ENCODE results near the gene MXD3. TPM values are rescaled to one million over a fixed set of nuclear protein-coding genes. Genes with fewer than 3 reads are reported as not detected.
A peak's percentile ranks its signal among the peaks of the same experiment; 100 is the strongest.

The MXD3 gene
- polyA plus RNA-seq, 3 donors from 2014 or later = 2.1 to 4.2 (median 4.1) TPM

DNA sequence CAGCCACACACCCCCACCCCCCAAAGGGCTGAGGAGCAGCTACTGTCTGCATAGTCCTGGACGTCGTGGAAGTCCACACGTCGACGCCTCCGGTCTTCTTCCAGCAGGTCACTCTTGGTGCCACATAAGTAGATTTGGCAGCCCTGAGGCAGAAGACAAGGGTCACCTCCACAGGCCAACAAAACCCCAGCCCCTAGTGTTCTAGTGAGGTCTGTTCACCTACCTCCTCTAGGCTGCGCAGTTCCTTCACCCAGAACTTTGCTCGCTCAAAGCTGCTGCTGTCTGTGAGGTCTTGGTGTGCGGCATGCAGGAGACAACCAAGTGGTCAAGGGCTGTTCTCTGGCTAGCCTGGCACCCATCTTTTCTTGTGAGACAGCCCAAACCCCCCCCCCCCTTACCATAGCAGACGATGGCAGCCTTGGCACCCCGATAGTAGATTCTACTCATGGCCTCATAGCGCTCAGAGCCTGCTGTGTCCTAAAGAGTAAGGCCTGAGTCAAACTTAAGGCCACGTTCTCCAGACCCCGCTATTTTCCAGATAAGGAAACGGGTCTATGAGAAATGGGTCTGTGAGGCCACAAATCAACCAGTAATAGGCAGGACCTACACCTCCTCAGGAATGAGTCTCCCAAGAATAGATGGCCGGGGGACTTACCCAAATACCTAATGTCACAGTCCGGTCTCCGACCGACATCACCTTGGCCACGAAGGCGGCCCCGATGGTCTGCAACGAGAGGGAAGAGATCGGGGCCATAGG, 9.2 kb downstream of the MXD3 start:
- H3K4me1 Mint-ChIP-seq = peaks cover 83 to 87% of the 10 kb centered on the region in 2 donors

DNA sequence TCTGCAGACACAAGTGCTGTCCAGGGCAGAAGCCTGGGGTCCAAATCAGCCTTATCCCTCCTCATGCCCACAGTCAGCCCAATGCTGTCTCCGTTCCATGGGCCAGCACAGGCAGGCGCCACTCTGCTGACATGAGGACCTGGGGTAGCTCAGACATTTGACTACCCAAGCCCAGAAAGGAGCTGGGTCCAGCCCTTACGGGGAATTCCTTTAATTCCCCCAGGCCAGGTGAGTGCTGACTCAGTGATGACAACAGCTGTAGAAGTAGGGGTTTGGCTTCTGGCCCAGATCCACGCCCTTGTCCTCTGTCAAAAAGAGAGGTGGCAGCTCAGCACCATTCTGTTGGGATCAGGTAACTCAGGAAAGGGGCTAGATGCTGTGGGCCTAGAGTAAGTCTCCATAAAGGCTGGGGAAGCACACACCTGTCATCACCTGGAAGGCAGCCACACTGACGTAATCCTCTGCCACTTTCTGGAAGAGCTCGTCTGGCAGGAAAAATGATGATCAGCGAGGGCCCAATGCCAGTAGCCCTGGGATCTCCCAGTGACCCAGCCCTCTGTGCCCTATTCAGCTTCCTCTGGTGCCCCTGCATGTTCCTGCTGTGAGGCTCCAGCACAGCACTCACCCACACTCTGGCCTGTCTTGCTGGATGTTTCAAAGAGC, 10.1 kb downstream of the MXD3 start:
- peaks cover 5 to 21% (median 18%) of the 10 kb centered on the region in 3 donors for H3K36me3 Mint-ChIP-seq
- H3K27me3 Mint-ChIP-seq (ENCODE audit: low read depth in 3 of 3) = peaks cover 16 to 38% (median 30%) of the 10 kb centered on the region in 3 donors
- H3K4me1 Mint-ChIP-seq = peaks cover 85 to 91% of the 10 kb centered on the region in 2 donors
- no peaks in the 10 kb centered on the region for H3K9me3 Mint-ChIP-seq
- DNase-seq = no peak
- H3K4me3 Mint-ChIP-seq = peak overlapping the region; percentile 90 to 95 (median 94)
- peak overlapping the region; percentile 89 to 98 (median 96) for H3K27ac Mint-ChIP-seq

More for the DNA sequence above, 9.2 kb downstream of the MXD3 start:
- Mint-ChIP-seq H3K27ac (peak overlapping the region; percentile 89 to 98 (median 94)), H3K9me3 (no peaks in the 10 kb centered on the region), H3K27me3 (ENCODE audit: low read depth in 3 of 3) (peaks cover 16 to 36% (median 29%) of the 10 kb centered on the region in 3 donors), H3K4me3 (peak overlapping the region; percentile 90 to 95 (median 94)), H3K36me3 (peaks cover 5 to 25% (median 19%) of the 10 kb centered on the region in 3 donors)
- DNase-seq = no peak

DNA sequence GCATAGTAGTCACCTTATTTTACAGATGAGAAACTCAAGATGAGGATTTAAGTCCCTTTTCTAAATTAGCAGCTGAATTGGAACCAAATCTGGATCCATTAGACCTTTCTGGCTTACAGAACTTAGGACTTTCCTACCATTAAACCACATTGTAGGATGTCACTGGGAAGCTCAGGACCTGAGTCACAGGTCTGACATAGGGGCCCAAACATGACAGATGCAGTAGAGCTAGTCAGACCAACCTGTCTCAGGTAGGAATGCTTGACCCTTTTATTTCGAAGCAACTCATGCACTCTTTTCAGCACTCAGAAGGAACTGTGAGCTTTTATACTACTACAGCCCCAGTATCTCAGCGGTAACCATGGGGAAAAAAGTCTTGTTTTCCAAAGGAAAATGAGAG, 10.7 kb downstream of the MXD3 start:
- Mint-ChIP-seq H3K27ac (peak overlapping the region; percentile 94 to 98 (median 96)), H3K4me1 (peaks cover 85 to 91% of the 10 kb centered on the region in 2 donors), H3K9me3 (no peaks in the 10 kb centered on the region), H3K27me3 (ENCODE audit: low read depth in 3 of 3) (peaks cover 16 to 45% (median 34%) of the 10 kb centered on the region in 3 donors), H3K4me3 (peak overlapping the region; percentile 85 to 95 (median 94)), H3K36me3 (peaks cover 7 to 18% (median 14%) of the 10 kb centered on the region in 3 donors)
- no peak for DNase-seq

DNA sequence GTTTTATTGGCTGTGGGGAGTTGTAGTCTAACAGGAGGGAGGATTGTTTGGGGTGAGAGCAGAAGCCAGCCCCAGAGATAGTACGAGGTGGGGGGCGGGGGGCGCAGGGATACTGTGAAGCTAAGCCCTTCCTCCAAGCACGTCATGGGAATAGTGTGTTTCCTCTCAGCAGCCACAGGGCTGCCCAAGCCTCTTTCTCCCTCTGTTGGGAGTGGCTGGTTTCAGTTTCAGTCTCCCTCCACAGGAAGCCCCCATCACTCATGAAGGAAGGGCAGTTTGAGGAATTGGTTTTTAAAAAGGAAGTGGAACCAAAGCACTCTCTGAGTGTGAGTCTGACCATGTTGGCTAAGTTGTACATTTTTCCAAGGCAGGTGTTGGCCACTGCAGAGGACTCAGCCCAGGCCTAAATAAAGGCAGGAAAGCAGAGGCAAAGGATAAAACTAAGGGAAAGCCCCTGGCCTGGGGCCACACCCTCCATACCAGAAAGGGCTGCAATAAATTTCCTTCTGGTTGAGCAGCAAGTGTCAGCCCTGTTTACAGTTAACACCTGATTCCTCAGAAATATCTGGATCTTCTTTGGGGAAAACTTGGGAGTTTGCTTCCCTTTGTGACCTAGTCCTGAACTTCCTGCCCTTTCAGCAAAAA, 11.3 kb downstream of the MXD3 start:
- DNase-seq = peak; percentile 82 to 84 (median 83)
- Mint-ChIP-seq H3K4me1 (peaks cover 85 to 91% of the 10 kb centered on the region in 2 donors), H3K27me3 (ENCODE audit: low read depth in 3 of 3) (peaks cover 16 to 48% (median 40%) of the 10 kb centered on the region in 3 donors), H3K27ac (peak overlapping the region; percentile 94 to 98 (median 96)), H3K9me3 (no peaks in the 10 kb centered on the region), H3K36me3 (peaks cover 10 to 18% (median 16%) of the 10 kb centered on the region in 3 donors), H3K4me3 (peak overlapping the region; percentile 85 to 95 (median 94))

DNA sequence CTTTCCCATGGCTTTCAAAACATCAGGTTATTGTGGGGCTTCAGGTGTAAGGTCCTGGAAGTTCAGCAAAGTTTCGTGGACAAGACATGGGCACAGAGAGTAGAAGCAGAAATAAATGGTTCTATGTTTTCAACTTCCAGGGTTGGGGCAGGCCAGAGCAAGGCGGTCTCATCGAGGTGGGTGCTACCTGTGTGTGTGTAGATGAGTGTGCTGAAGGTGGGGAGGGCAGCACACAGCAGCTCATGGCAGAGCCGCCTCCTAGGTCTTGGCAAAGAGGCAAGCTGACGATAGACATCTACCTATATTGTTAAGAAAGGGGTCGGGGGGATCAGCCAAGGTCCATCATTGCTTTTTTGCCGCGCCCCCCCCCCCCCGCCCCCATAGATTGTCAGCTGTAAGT, 12.0 kb downstream of the MXD3 start:
- H3K4me3 Mint-ChIP-seq = peak overlapping the region; percentile 23 to 65 (median 54)
- H3K4me1 Mint-ChIP-seq = peaks cover 84 to 88% of the 10 kb centered on the region in 2 donors
- H3K9me3 Mint-ChIP-seq = no peaks in the 10 kb centered on the region
- H3K36me3 Mint-ChIP-seq = peaks cover 8 to 16% (median 14%) of the 10 kb centered on the region in 3 donors
- peak overlapping the region; percentile 92 to 98 (median 96) for H3K27ac Mint-ChIP-seq
- H3K27me3 Mint-ChIP-seq (ENCODE audit: low read depth in 3 of 3) = peaks cover 16 to 47% (median 41%) of the 10 kb centered on the region in 3 donors
- DNase-seq = no peak

DNA sequence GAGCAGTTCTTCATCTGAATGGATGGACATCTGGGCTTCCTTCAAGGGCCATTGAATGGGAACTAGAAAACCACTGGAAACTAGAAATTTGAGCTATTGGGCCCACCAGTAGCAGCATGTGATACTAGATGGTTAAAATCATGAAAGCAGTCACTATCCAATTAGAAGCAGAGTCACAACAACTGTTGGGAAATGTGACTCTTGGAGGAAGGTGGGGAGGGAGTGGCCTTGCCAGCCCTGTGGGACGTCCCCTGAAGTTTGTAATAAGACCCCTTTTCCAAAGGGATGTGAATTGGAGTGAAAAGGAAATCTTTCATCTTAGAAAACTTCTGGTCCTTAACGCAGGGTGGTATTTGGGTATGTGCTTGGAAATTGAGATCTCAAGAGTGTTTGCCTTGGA, 13.8 kb downstream of the MXD3 start:
- peaks cover 75 to 77% of the 10 kb centered on the region in 2 donors for H3K4me1 Mint-ChIP-seq
- peaks cover 8 to 18% (median 15%) of the 10 kb centered on the region in 3 donors for H3K36me3 Mint-ChIP-seq
- no peaks in the 10 kb centered on the region for H3K9me3 Mint-ChIP-seq
- no peak overlapping the region for H3K4me3 Mint-ChIP-seq
- peak overlapping the region; percentile 90 to 98 (median 96) for H3K27ac Mint-ChIP-seq
- DNase-seq = no peak
- H3K27me3 Mint-ChIP-seq (ENCODE audit: low read depth in 3 of 3) = peaks cover 8 to 34% (median 25%) of the 10 kb centered on the region in 3 donors

DNA sequence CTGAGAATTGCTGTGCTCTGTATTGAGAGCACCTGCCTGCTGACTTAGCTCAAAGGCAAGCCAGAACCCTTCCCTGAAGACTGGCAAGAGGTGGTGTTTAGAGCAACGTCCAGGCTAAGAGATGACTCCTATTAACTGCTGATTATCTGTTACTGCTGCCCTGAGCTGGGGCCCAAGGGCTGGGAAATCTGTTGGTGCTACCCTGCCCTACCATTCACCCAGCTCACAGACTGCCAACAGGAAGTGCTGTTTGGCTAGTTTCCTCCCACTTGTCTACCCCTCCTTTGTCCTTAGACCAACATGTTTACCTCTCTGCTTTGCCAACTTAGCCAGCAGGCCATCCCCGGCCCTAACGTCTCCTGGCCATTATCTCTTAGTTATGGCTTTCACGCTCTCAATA, 15.1 kb downstream of the MXD3 start:
- H3K36me3 Mint-ChIP-seq = peaks cover 21 to 31% (median 23%) of the 10 kb centered on the region in 3 donors
- peaks cover 62 to 64% of the 10 kb centered on the region in 2 donors for H3K4me1 Mint-ChIP-seq
- H3K4me3 Mint-ChIP-seq = peak overlapping the region; percentile 25 to 83 (median 72)
- no peaks in the 10 kb centered on the region for H3K9me3 Mint-ChIP-seq
- DNase-seq = peak in 1 of 3 donors; percentile 30
- peak overlapping the region; percentile 82 to 92 (median 90) for H3K27ac Mint-ChIP-seq
- peaks cover 6 to 25% (median 14%) of the 10 kb centered on the region in 3 donors for H3K27me3 Mint-ChIP-seq (ENCODE audit: low read depth in 3 of 3)

DNA sequence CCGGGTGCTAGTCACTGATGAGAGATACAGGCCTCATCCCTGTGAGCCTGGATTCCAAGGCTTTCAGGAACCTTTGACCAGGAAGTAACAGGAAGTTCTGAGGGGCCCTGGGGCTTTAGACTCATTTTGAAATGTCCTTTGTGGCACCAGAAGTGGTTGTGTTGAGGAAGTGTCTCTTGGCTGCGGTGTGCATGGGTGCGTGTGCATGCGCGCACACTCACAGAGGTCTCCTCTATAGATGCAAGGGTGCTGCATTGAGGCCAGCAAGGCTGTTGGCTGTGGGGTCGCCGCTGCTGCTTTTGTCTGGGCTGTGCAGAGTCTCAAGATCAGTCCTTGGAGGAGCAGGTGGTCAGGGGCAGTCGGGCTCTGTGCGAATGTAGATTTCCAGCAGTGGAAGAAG, 15.8 kb downstream of the MXD3 start:
- Mint-ChIP-seq H3K9me3 (no peaks in the 10 kb centered on the region), H3K27me3 (ENCODE audit: low read depth in 3 of 3) (peaks cover 6 to 25% (median 14%) of the 10 kb centered on the region in 3 donors), H3K36me3 (peaks cover 21 to 32% (median 23%) of the 10 kb centered on the region in 3 donors), H3K4me1 (peaks cover 55 to 57% of the 10 kb centered on the region in 2 donors), H3K27ac (peak overlapping the region; percentile 82 to 92 (median 90)), H3K4me3 (peak overlapping the region; percentile 25 to 83 (median 72))
- DNase-seq = no peak

DNA sequence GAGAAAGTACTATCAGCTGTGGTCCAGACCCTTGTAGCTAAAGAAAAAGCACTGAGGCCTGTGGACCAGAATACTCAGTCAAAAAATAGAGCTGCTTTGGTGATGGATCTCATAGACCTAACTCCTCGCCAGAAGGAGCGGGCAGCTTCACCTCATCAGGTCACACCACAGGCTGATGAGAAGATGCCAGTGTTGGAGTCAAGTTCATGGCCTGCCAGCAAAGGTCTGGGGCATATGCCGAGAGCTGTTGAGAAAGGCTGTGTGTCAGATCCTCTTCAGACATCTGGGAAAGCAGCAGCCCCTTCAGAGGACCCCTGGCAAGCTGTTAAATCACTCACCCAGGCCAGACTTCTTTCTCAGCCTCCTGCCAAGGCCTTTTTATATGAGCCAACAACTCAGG, 17.1 kb downstream of the MXD3 start:
- Mint-ChIP-seq H3K4me1 (peaks cover 43 to 44% of the 10 kb centered on the region in 2 donors), H3K9me3 (no peaks in the 10 kb centered on the region), H3K27ac (peak overlapping the region in 4 of 6 donors; percentile 24 to 51 (median 42)), H3K27me3 (ENCODE audit: low read depth in 3 of 3) (peaks cover 0 to 20% (median 14%) of the 10 kb centered on the region in 3 donors), H3K36me3 (peaks cover 19 to 29% (median 21%) of the 10 kb centered on the region in 3 donors), H3K4me3 (no peak overlapping the region)
- no peak for DNase-seq

DNA sequence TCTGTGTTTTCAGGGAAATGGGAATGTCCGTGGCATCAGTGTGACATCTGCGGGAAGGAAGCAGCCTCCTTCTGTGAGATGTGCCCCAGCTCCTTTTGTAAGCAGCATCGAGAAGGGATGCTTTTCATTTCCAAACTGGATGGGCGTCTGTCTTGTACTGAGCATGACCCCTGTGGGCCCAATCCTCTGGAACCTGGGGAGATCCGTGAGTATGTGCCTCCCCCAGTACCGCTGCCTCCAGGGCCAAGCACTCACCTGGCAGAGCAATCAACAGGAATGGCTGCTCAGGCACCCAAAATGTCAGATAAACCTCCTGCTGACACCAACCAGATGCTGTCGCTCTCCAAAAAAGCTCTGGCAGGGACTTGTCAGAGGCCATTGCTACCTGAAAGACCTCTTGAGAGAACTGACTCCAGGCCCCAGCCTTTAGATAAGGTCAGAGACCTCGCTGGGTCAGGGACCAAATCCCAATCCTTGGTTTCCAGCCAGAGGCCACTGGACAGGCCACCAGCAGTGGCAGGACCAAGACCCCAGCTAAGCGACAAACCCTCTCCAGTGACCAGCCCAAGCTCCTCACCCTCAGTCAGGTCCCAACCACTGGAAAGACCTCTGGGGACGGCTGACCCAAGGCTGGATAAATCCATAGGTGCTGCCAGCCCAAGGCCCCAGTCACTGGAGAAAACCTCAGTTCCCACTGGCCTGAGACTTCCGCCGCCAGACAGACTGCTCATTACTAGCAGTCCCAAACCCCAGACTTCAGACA, 17.7 kb downstream of the MXD3 start:
- Mint-ChIP-seq H3K9me3 (no peaks in the 10 kb centered on the region), H3K36me3 (peaks cover 23 to 33% (median 25%) of the 10 kb centered on the region in 3 donors), H3K27me3 (ENCODE audit: low read depth in 3 of 3) (peaks cover 0 to 19% (median 14%) of the 10 kb centered on the region in 3 donors), H3K27ac (peak overlapping the region in 2 of 6 donors; percentile 46 to 51), H3K4me1 (peaks cover 38% of the 10 kb centered on the region in 2 donors), H3K4me3 (no peak overlapping the region)
- DNase-seq = no peak

DNA sequence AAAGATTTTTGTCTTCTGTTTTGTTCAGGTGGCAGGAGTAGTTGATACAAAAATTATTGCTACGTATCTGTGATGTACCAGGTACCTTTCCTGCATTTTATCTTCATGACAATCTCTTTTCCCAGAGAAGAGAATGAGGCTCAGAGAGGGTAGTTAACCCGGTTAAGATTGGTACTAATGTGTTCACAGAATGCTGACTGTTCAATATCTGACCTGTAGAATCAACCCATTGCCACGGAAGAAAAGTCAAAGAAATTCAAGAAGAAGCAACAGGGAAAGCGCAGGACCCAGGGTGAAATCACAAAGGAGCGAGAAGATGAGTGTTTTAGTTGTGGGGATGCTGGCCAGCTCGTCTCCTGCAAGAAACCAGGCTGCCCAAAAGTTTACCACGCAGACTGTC, 20.0 kb downstream of the MXD3 start:
- no peak for DNase-seq
- peaks cover 25 to 37% (median 29%) of the 10 kb centered on the region in 3 donors for H3K36me3 Mint-ChIP-seq
- peak overlapping the region in 2 of 6 donors; percentile 30 to 64 for H3K27ac Mint-ChIP-seq
- peaks cover 17 to 22% of the 10 kb centered on the region in 2 donors for H3K4me1 Mint-ChIP-seq
- no peak overlapping the region for H3K4me3 Mint-ChIP-seq
- peaks cover 0 to 17% (median 12%) of the 10 kb centered on the region in 3 donors for H3K27me3 Mint-ChIP-seq (ENCODE audit: low read depth in 3 of 3)
- no peaks in the 10 kb centered on the region for H3K9me3 Mint-ChIP-seq

DNA sequence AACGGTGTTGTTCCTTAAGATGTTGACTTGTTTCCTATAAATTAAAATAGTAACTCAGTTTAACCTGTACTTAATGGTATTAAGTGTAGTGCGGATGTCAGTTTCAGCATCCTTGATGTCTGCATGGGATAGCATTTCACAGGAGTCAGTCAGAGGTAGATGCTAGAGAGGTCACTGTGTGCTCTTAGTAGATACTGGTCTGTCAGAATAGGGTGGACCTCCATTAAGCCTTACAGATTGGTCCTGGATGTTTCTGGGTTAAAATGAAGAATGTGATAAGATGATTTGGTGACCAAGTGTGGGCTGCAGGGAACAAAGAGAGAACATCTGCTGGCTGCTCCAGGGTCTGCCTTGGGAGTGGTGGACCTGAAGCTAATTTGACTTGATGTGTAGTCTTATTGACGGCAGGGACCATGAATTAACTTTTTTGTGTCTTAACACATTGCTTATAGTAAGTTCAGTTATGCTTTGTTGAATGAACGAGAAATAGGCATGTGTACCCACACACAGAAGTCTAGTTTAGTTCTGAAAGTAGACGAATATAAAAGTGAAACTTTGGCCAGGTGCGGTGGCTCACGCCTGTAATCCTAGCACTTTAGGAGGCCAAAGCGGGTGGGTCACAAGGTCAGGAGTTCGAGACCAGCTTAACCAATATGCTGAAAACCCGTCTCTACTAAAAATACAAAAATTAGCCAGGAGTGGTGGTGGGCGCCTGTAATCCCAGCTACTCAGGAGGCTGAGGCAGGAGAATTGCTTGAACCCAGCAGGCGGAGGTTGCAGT, 20.7 kb downstream of the MXD3 start:
- Mint-ChIP-seq H3K27ac (peak overlapping the region in 3 of 6 donors; percentile 30 to 46 (median 34)), H3K27me3 (ENCODE audit: low read depth in 3 of 3) (peaks cover 0 to 10% (median 8%) of the 10 kb centered on the region in 3 donors), H3K4me3 (no peak overlapping the region), H3K9me3 (no peaks in the 10 kb centered on the region), H3K36me3 (peaks cover 22 to 36% (median 29%) of the 10 kb centered on the region in 3 donors), H3K4me1 (peaks cover 10 to 15% of the 10 kb centered on the region in 2 donors)
- DNase-seq = no peak
